BLaER1 treated with 17β-estradiol and CSF1 and Interleukin-3, amounts not matched to agents 10 nM and 100 nM (cell line): Measurements from ENCODE around the gene CHPF2.

Experiments used
- H3K27ac ChIP-seq, 11 experiments: shearing (Covaris generic); formaldehyde crosslinking; 2 replicates each; pipeline ENCODE4 v1.8.1; 2022
- H3K27me3 ChIP-seq, 11 experiments: shearing (Covaris generic); formaldehyde crosslinking; 2 replicates each; pipeline ENCODE4 v1.8.1; 2022
- H3K36me3 ChIP-seq, 11 experiments: shearing (Covaris generic); formaldehyde crosslinking; 2 replicates each; pipeline ENCODE4 v1.8.1; 2022
- H3K4me1 ChIP-seq, 10 experiments: shearing (Covaris generic); formaldehyde crosslinking; 2 replicates each; pipeline ENCODE4 v1.8.1; 2022
- H3K4me2 ChIP-seq, 11 experiments: shearing (Covaris generic); formaldehyde crosslinking; 2 replicates each; pipeline ENCODE4 v1.8.1; 2022
- H3K4me3 ChIP-seq, 10 experiments: shearing (Covaris generic); formaldehyde crosslinking; 2 replicates each; pipeline ENCODE4 v1.8.1; 2022
- H3K9ac ChIP-seq, 11 experiments: shearing (Covaris generic); formaldehyde crosslinking; 2 replicates each; pipeline ENCODE4 v1.8.1; 2022
- H3K9me3 ChIP-seq, 11 experiments: shearing (Covaris generic); formaldehyde crosslinking; replicated peaks in 1 of 11; 2 replicates each; pipeline ENCODE4 v1.8.1; 2022
- H4K20me1 ChIP-seq, 11 experiments: shearing (Covaris generic); formaldehyde crosslinking; 2 replicates each; pipeline ENCODE4 v1.8.1; 2022
- Cebpa-rat ChIP-seq, 11 experiments: shearing (Covaris generic); IDR thresholded peaks; 2 replicates each; pipeline ENCODE4 v1.8.1; 2022

CHPF2 gene

GRCh38 chr7:151202836-151203235, 29.4 kb upstream of the CHPF2 start:
- H4K20me1 ChIP-seq, result peaks cover 0 to 17% (median 0%) of the 10 kb centered on the region in 11 experiments; a peak in 6 of 22 replicates

DNA sequence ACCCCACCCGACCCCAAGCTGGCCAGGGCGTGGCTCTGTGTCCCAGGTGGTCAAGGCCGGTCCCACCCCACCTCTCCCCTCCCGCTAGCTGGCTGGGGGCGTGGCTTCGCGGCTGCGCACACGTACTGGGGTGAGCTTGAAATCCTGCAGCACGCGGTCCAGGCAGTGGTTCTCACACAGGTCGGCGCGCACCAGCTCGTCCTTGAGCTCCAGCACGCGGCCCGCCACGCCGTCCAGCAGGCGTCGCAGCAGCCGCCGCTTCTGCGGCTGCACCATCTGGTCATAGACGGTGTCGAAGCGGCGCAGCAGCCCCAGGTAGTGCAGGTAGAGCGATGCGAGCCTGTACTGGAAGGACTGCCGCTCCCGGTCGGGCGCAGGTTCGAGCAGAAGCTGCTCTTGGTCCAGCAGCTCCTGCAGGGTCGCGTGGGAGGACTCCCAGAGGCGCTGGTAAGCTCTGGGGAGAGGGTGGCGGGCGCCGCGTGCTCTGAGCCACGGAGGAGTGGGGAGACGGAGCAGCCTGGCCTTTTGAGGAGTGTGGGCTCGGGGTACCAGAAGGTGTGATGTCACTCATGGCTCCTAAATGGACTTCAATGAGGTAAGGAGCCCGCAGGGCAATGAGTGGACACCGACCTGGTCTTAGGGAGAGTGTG, 27.8 kb upstream of the CHPF2 start:
- no peak for TF ChIP-seq Cebpa-rat (IDR thresholded peaks at IDR 0.05)

More at GRCh38 chr7:151202836-151203235, 29.4 kb upstream of the CHPF2 start:
- Histone ChIP-seq H3K27me3 (peaks cover 4 to 43% (median 22%) of the 10 kb centered on the region in 11 experiments; a peak in 13 of 22 replicates), H3K4me2 (no peak overlapping the region), H3K27ac (no peak overlapping the region), H3K9ac (no peak overlapping the region), H3K9me3 (no peaks in the 10 kb centered on the region), H3K4me3 (no peak overlapping the region), H3K4me1 (peaks cover 0 to 22% (median 15%) of the 10 kb centered on the region in 10 experiments; a peak in 16 of 20 replicates), H3K36me3 (no peaks in the 10 kb centered on the region)
- no peak for TF ChIP-seq Cebpa-rat (IDR thresholded peaks at IDR 0.05)

DNA sequence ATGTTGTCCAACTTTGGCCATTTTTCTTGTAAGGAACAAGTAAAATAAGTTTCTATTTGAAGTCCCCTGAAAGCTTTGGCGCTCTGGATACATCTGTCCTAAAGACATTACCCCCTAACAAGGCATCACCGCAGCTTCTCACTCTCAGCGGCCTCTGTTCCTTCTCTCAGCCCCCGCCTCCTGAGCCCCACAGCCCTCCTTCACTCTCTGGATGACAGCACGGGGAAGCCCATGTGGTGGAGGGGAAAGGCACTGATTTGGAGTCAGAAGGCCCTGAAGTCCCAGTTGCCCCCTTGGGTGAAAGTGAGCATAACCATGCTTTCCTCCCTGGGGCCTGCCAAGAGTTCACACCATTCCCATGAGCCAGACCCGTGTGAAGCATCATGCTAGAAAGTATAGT, 26.6 kb upstream of the CHPF2 start:
- Histone ChIP-seq H3K36me3 (peaks cover 0 to 2% (median 0%) of the 10 kb centered on the region in 11 experiments; a peak in 1 of 22 replicates), H3K4me1 (peaks cover 0 to 24% (median 18%) of the 10 kb centered on the region in 10 experiments; a peak in 16 of 20 replicates), H3K4me2 (peak overlapping the region in 1 of 11 experiments; percentile 8; a peak in 2 of 22 replicates), H3K9ac (no peak overlapping the region), H3K27ac (no peak overlapping the region), H4K20me1 (peaks cover 0 to 32% (median 4%) of the 10 kb centered on the region in 11 experiments; a peak in 10 of 22 replicates), H3K27me3 (peaks cover 0 to 33% (median 21%) of the 10 kb centered on the region in 11 experiments; a peak in 12 of 22 replicates), H3K4me3 (no peak overlapping the region), H3K9me3 (no peaks in the 10 kb centered on the region)
- TF ChIP-seq Cebpa-rat (IDR thresholded peaks at IDR 0.05), result no peak

More for the DNA sequence above, 27.8 kb upstream of the CHPF2 start:
- H3K9ac ChIP-seq, result no peak overlapping the region
- peaks cover 0 to 33% (median 21%) of the 10 kb centered on the region in 11 experiments; a peak in 12 of 22 replicates for H3K27me3 ChIP-seq
- H3K4me3 ChIP-seq, result no peak overlapping the region
- no peaks in the 10 kb centered on the region for H3K9me3 ChIP-seq
- H3K4me1 ChIP-seq, result peaks cover 0 to 24% (median 18%) of the 10 kb centered on the region in 10 experiments; a peak in 16 of 20 replicates
- H3K27ac ChIP-seq, result no peak overlapping the region
- no peaks in the 10 kb centered on the region for H3K36me3 ChIP-seq
- peaks cover 0 to 20% (median 0%) of the 10 kb centered on the region in 11 experiments; a peak in 7 of 22 replicates for H4K20me1 ChIP-seq
- no peak overlapping the region for H3K4me2 ChIP-seq

GRCh38 chr7:151206914-151207313, 25.4 kb upstream of the CHPF2 start:
- Histone ChIP-seq H3K27ac (no peak overlapping the region), H3K9me3 (no peaks in the 10 kb centered on the region), H3K27me3 (peaks cover 0 to 30% (median 14%) of the 10 kb centered on the region in 11 experiments; a peak in 12 of 22 replicates), H3K4me3 (no peak overlapping the region), H4K20me1 (peaks cover 0 to 44% (median 16%) of the 10 kb centered on the region in 11 experiments; a peak in 12 of 22 replicates), H3K4me1 (peaks cover 0 to 24% (median 18%) of the 10 kb centered on the region in 10 experiments; a peak in 16 of 20 replicates), H3K9ac (0 out of 22 replicates have a peak overlapping the region, but pooled peaks of 1 of the 11 experiments have one; percentile 12), H3K4me2 (peak overlapping the region in 9 of 11 experiments; percentile 7 to 70 (median 64); a peak in 17 of 22 replicates), H3K36me3 (peaks cover 0 to 12% (median 5%) of the 10 kb centered on the region in 11 experiments; a peak in 12 of 22 replicates)
- TF ChIP-seq Cebpa-rat (IDR thresholded peaks at IDR 0.05), result no peak

- Histone ChIP-seq H3K36me3 (peaks cover under 1 to 16% (median 9%) of the 10 kb centered on the region in 11 experiments; a peak in 19 of 22 replicates), H3K9ac (0 out of 22 replicates have a peak overlapping the region, but pooled peaks of 1 of the 11 experiments have one; percentile 12), H3K9me3 (no peaks in the 10 kb centered on the region), H3K4me2 (peak overlapping the region in 10 of 11 experiments; percentile 7 to 70 (median 62); a peak in 18 of 22 replicates), H3K4me1 (peaks cover 0 to 24% (median 18%) of the 10 kb centered on the region in 10 experiments; a peak in 16 of 20 replicates), H3K4me3 (no peak overlapping the region), H4K20me1 (peaks cover 0 to 48% (median 20%) of the 10 kb centered on the region in 11 experiments; a peak in 16 of 22 replicates), H3K27ac (no peak overlapping the region), H3K27me3 (peaks cover 0 to 27% (median 14%) of the 10 kb centered on the region in 11 experiments; a peak in 12 of 22 replicates)
- no peak for TF ChIP-seq Cebpa-rat (IDR thresholded peaks at IDR 0.05)
These were observed 25.0 kb upstream of the CHPF2 start for GRCh38 chr7:151207315-151207714.

GRCh38 chr7:151207804-151208203, 24.5 kb upstream of the CHPF2 start:
- Histone ChIP-seq H3K9ac (no peak overlapping the region), H4K20me1 (peaks cover 0 to 52% (median 25%) of the 10 kb centered on the region in 11 experiments; a peak in 16 of 22 replicates), H3K27ac (no peak overlapping the region), H3K4me2 (peak overlapping the region in 10 of 11 experiments; percentile 7 to 70 (median 62); a peak in 18 of 22 replicates), H3K27me3 (peaks cover 0 to 27% (median 10%) of the 10 kb centered on the region in 11 experiments; a peak in 12 of 22 replicates), H3K36me3 (peaks cover 5 to 21% (median 14%) of the 10 kb centered on the region in 11 experiments; a peak in 21 of 22 replicates), H3K4me3 (no peak overlapping the region), H3K9me3 (no peaks in the 10 kb centered on the region), H3K4me1 (peaks cover 0 to 24% (median 18%) of the 10 kb centered on the region in 10 experiments; a peak in 16 of 20 replicates)
- TF ChIP-seq Cebpa-rat (IDR thresholded peaks at IDR 0.05), result no peak

DNA sequence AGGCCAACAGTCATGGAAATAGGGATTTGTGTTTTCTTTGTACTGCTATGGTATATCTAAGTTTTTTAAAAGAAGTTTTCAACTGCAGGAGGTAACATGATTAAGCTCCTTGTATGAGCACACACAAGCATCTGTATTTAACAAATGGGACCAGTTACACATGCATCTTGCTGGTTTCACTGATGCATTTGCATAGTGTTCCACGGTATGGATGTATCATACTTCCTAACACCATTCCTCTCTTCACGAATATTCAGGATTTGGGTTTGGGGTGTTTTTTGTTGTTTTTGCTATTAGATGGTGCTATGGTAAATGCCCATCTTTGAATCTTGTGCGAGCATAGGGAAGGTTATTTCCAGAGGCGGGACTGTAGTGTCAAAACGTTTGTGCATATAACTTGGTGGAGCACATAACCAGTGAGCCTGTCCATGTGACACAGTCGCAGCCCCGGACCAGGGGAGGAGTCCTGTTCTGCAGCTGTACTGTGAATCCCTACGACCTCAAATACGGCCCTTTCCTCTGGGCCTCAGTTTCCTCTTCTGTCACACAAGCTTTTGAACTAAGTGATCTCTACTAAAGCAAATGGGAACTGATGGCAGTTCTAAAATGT, 23.9 kb upstream of the CHPF2 start:
- no peak overlapping the region for H3K9ac ChIP-seq
- peaks cover 0 to 58% (median 30%) of the 10 kb centered on the region in 11 experiments; a peak in 16 of 22 replicates for H4K20me1 ChIP-seq
- H3K27me3 ChIP-seq, result peaks cover 0 to 25% (median 6%) of the 10 kb centered on the region in 11 experiments; a peak in 10 of 22 replicates
- no peak overlapping the region for H3K4me3 ChIP-seq
- H3K27ac ChIP-seq, result no peak overlapping the region
- peaks cover 11 to 27% (median 19%) of the 10 kb centered on the region in 11 experiments for H3K36me3 ChIP-seq
- no peak for TF ChIP-seq Cebpa-rat (IDR thresholded peaks at IDR 0.05)
- no peaks in the 10 kb centered on the region for H3K9me3 ChIP-seq
- H3K4me2 ChIP-seq, result peak overlapping the region in 8 of 11 experiments; percentile 7 to 70 (median 64); a peak in 9 of 22 replicates
- peaks cover 0 to 24% (median 18%) of the 10 kb centered on the region in 10 experiments; a peak in 16 of 20 replicates for H3K4me1 ChIP-seq

GRCh38 chr7:151209588-151209987, 22.7 kb upstream of the CHPF2 start:
- H3K4me1 ChIP-seq, result peaks cover 0 to 24% (median 18%) of the 10 kb centered on the region in 10 experiments; a peak in 16 of 20 replicates
- H3K4me2 ChIP-seq, result no peak overlapping the region
- no peak overlapping the region for H3K9ac ChIP-seq
- H3K9me3 ChIP-seq, result no peaks in the 10 kb centered on the region
- no peak overlapping the region for H3K27ac ChIP-seq
- H3K27me3 ChIP-seq, result peaks cover 0 to 21% (median 4%) of the 10 kb centered on the region in 11 experiments; a peak in 9 of 22 replicates
- H3K4me3 ChIP-seq, result no peak overlapping the region
- peaks cover 0 to 70% (median 42%) of the 10 kb centered on the region in 11 experiments; a peak in 17 of 22 replicates for H4K20me1 ChIP-seq
- H3K36me3 ChIP-seq, result peaks cover 23 to 39% (median 31%) of the 10 kb centered on the region in 11 experiments
- no peak for TF ChIP-seq Cebpa-rat (IDR thresholded peaks at IDR 0.05)
